MCF 10A (cell line): Measurements from ENCODE around the gene SMARCC2. TPM values are rescaled to one million over a fixed set of nuclear protein-coding genes. Genes with fewer than 3 reads are reported as not detected.

Experiments
- BruUV-seq: library from RNA; stranded (reverse); fragments of 400-500 nt; replicated peaks from 2 replicates; lab custom pipeline; 2021; lab: Mats Ljungman, UMichigan
- CTCF ChIA-PET: fragments of 300-600 bp; sonication (Branson Sonifier 250); formaldehyde crosslinking; extraction: SDS; loops from one replicate; lab custom pipeline; 2021; ENCODE audit warnings: antibody characterized with exemption, inconsistent platforms; lab: Yijun Ruan, JAX
- POLR2A ChIA-PET: fragments of 300-600, 350-650 bp; sonication (Branson Sonifier 250); formaldehyde crosslinking; extraction: SDS; loops from one replicate; lab custom pipeline; 2020; ENCODE audit warnings: antibody characterized with exemption, inconsistent platforms; lab: Yijun Ruan, JAX
- DNase-seq: peaks from one replicate; pipeline ENCODE4 v3.0.0-alpha.2; 2018; ENCODE audit not compliant: unreplicated experiment
- H3K27ac Mint-ChIP-seq: one replicate; pipeline ENCODE4 v1.8.0; 2022; ENCODE audit warnings: mild to moderate bottlenecking, low read depth, mixed read lengths; ENCODE audit not compliant: unreplicated experiment
- H3K27me3 Mint-ChIP-seq: one replicate; pipeline ENCODE4 v1.8.0; 2022; ENCODE audit warnings: mixed read lengths; ENCODE audit not compliant: insufficient read depth, unreplicated experiment
- H3K36me3 Mint-ChIP-seq: one replicate; pipeline ENCODE4 v1.8.0; 2022; ENCODE audit warnings: mild to moderate bottlenecking, moderate library complexity, mixed read lengths; ENCODE audit not compliant: insufficient read depth, unreplicated experiment
- H3K4me1 Mint-ChIP-seq: one replicate; pipeline ENCODE4 v1.8.0; 2022; ENCODE audit warnings: mixed read lengths; ENCODE audit not compliant: insufficient read depth, unreplicated experiment
- H3K4me3 Mint-ChIP-seq: one replicate; pipeline ENCODE4 v1.8.0; 2022; ENCODE audit warnings: mild to moderate bottlenecking, moderate library complexity, mixed read lengths; ENCODE audit not compliant: unreplicated experiment
- H3K9me3 Mint-ChIP-seq: one replicate; pipeline ENCODE4 v1.8.0; 2022; ENCODE audit warnings: mixed read lengths; ENCODE audit not compliant: unreplicated experiment
- CTCF ChIP-seq: fragments of 200-600 bp; IDR thresholded peaks from one replicate; pipeline ENCODE4 v1.8.0; 2022; ENCODE audit warnings: antibody characterized with exemption, mild to moderate bottlenecking; ENCODE audit not compliant: unreplicated experiment
- intact Hi-C: fragments of 100-400 bp; cut with micrococcal nuclease; formaldehyde crosslinking; loops from 2 replicates; pipeline ENCODE4 v1.14.1; 2022
- total RNA-seq: library from RNA; stranded (reverse); gene quantifications from 2 replicates; pipeline ENCODE4 v1.2.3, GENCODE V29; 2022

SMARCC2 gene
- total RNA-seq, 1 experiment from 2014 or later, result 52.1 TPM

GRCh38 chr12:56236091-56236490, 46.8 kb upstream of the SMARCC2 start:
- ChIA-PET CTCF (interaction anchor here (0.7 to 1.4 kb wide), 3 partner anchors 14 to 44 kb away, joined by 3 to 4 read pairs (median 3); partner anchors contain the start of genes ANKRD52 and RNF41), POLR2A (interaction anchor here (0.8 kb wide), 1 partner anchor 31 kb away, joined by 3 read pairs; the partner anchor contains the start of gene COQ10A)
- no TSS peak for BruUV-seq
- no peak for DNase-seq
- intact Hi-C loops, result no loop called here
- Mint-ChIP-seq H3K36me3 (peaks cover 15% of the 10 kb centered on the region), H3K27me3 (no peaks in the 10 kb centered on the region), H3K9me3 (no peaks in the 10 kb centered on the region), H3K27ac (no peak overlapping the region), H3K4me3 (no peak overlapping the region), H3K4me1 (peaks cover 5% of the 10 kb centered on the region)
- no peak for TF ChIP-seq CTCF

- BruUV-seq, result no TSS peak
- Mint-ChIP-seq H3K4me3 (no peak overlapping the region), H3K9me3 (no peaks in the 10 kb centered on the region), H3K36me3 (peaks cover 8% of the 10 kb centered on the region), H3K27ac (no peak overlapping the region), H3K27me3 (no peaks in the 10 kb centered on the region), H3K4me1 (peaks cover 5% of the 10 kb centered on the region)
- ChIA-PET CTCF (interaction anchor here (0.6 to 1.9 kb wide), 5 partner anchors 9 to 28 kb away, joined by 3 to 6 read pairs (median 4); no protein-coding TSS in a partner anchor), POLR2A (interaction anchor here (2.2 kb wide), 1 partner anchor 13 kb away, joined by 11 read pairs; the partner anchor contains the start of gene RNF41)
- no peak for TF ChIP-seq CTCF
- intact Hi-C loops, result no loop called here
- DNase-seq, result no peak
These were observed 45.6 kb upstream of the SMARCC2 start for GRCh38 chr12:56234746-56235436.

GRCh38 chr12:56231184-56231582, 41.9 kb upstream of the SMARCC2 start:
- POLR2A ChIA-PET, result interaction anchor here (1.8 to 2.3 kb wide), 2 partner anchors 9 to 42 kb away, joined by 6 to 10 read pairs; partner anchors contain the start of genes RNF41 and SMARCC2

More at GRCh38 chr12:56231184-56231582, 41.9 kb upstream of the SMARCC2 start:
- H3K27me3 Mint-ChIP-seq, result no peaks in the 10 kb centered on the region
- TF ChIP-seq CTCF, result no peak
- no peak overlapping the region for H3K27ac Mint-ChIP-seq
- H3K4me3 Mint-ChIP-seq, result no peak overlapping the region
- DNase-seq, result no peak
- intact Hi-C loops, result no loop called here
- no TSS peak for BruUV-seq
- H3K36me3 Mint-ChIP-seq, result peaks cover 21% of the 10 kb centered on the region
- peaks cover 5% of the 10 kb centered on the region for H3K4me1 Mint-ChIP-seq
- no peaks in the 10 kb centered on the region for H3K9me3 Mint-ChIP-seq
- CTCF ChIA-PET, result interaction anchor here (0.6 to 1.2 kb wide), 7 partner anchors 9 to 42 kb away, joined by 3 to 7 read pairs (median 3); partner anchors contain the start of gene SMARCC2
